Dendritic cell treated with granulocyte-macrophage colony-stimulating factor and Interleukin-4, amounts not matched to agents 40 ng/mL and 50 ng/mL, for 4 days (primary cell): ENCODE results near the gene CA5A.
"Not testable (repeated sequence)": the region's sequence is repeated elsewhere in the genome, so short reads cannot be mapped to it uniquely, and the experiment has no call there.

Experiments
- H3K27ac Mint-ChIP-seq: one replicate; pipeline ENCODE4 v1.8.0; 2022; ENCODE audit warnings: mild to moderate bottlenecking, mixed read lengths
- H3K27me3 Mint-ChIP-seq: one replicate; pipeline ENCODE4 v1.8.0; 2022; ENCODE audit warnings: mild to moderate bottlenecking, mixed read lengths
- H3K36me3 Mint-ChIP-seq: one replicate; pipeline ENCODE4 v1.8.0; 2022; ENCODE audit warnings: low read depth, mixed read lengths
- H3K4me1 Mint-ChIP-seq: one replicate; pipeline ENCODE4 v1.8.0; 2022; ENCODE audit warnings: low read depth, mixed read lengths
- H3K4me3 Mint-ChIP-seq: one replicate; pipeline ENCODE4 v1.8.0; 2022; ENCODE audit warnings: mild to moderate bottlenecking, moderate library complexity, mixed read lengths
- H3K9me3 Mint-ChIP-seq: one replicate; pipeline ENCODE4 v1.8.0; 2022; ENCODE audit warnings: mixed read lengths
- intact Hi-C: fragments of 100-400 bp; cut with micrococcal nuclease; formaldehyde crosslinking; loops from one replicate; pipeline ENCODE4 v1.15.0; 2022

CA5A gene

DNA sequence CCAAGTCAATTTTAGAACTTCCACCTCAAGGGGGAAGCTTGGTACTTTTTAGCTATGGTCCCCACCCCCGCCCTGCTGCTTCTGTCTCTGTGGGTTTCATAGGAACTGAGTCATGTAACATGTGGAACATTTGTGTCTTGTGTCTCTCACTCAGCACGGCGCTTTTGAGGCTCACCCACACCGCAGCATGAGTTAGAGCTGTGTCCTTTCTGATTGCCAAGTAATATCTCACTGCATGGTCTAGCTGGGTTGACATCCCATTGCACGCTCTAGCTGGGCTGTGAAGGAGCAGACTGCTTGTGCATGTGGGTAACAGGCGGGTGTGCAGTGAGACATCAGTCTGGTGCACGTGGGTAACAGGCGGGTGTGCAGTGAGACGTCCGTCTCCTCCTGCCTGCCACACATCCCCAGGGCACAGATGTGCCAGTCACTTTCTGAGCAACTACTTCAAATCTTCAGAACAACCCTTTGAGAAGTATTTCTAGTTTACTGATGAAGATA, 40.6 kb downstream of the CA5A start:
- H3K27me3 Mint-ChIP-seq, result peaks cover 17% of the 10 kb centered on the region
- intact Hi-C loops, result no loop called here
- H3K4me3 Mint-ChIP-seq, result peak overlapping the region; percentile 34
- no peaks in the 10 kb centered on the region for H3K9me3 Mint-ChIP-seq
- peaks cover 56% of the 10 kb centered on the region for H3K4me1 Mint-ChIP-seq
- no peaks in the 10 kb centered on the region for H3K36me3 Mint-ChIP-seq
- H3K27ac Mint-ChIP-seq, result peak overlapping the region; percentile 88

DNA sequence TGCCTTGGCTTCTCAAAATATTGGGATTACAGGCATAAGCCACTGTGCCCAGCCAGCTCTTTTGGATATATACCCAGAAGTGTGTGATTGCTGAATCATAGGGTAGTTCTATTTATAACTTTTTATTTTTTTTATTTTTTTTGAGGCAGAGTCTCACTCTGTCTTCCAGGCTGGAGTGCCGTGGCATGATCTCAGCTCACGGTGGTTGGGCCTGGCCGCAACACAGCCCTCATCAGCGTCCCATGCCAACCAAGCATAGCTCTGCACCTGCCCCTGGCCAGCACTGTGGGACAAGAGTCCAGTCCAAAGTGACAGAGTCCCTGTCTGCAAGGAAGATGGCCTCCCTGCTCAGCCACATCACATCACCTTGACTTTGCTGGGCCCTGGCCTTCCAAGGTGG, 42.3 kb downstream of the CA5A start:
- H3K36me3 Mint-ChIP-seq, H3K9me3 Mint-ChIP-seq, intact Hi-C loops, H3K4me3 Mint-ChIP-seq: not testable (repeated sequence)
- Mint-ChIP-seq H3K4me1 (peaks cover 56% of the 10 kb centered on the region), H3K27ac (peak overlapping the region; percentile 88), H3K27me3 (peaks cover 11% of the 10 kb centered on the region)

DNA sequence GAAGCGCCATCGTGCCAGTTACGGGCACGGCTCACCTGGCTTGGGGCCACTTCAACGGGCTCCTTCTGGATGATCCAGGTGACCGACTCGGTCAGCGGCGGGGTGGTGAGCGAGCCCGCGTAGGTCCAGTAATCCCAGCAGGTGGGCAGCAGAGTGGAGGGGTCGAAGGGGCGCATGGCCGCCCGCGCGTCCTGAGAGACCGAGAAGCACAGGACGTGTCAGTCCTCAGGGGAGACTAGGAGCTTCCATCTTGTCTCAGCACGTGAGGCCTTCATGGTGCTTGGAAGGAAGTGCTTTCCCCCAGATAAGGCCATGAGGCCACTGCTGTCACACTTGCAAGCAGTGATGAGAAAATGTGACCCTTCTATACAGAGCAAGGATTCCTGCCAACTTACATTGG, 44.6 kb downstream of the CA5A start:
- intact Hi-C loops, result no loop called here
- Mint-ChIP-seq H3K27ac (no peak overlapping the region), H3K27me3 (no peaks in the 10 kb centered on the region), H3K36me3 (peaks cover 7% of the 10 kb centered on the region), H3K4me3 (no peak overlapping the region), H3K4me1 (peaks cover 56% of the 10 kb centered on the region), H3K9me3 (peaks cover 10% of the 10 kb centered on the region)

DNA sequence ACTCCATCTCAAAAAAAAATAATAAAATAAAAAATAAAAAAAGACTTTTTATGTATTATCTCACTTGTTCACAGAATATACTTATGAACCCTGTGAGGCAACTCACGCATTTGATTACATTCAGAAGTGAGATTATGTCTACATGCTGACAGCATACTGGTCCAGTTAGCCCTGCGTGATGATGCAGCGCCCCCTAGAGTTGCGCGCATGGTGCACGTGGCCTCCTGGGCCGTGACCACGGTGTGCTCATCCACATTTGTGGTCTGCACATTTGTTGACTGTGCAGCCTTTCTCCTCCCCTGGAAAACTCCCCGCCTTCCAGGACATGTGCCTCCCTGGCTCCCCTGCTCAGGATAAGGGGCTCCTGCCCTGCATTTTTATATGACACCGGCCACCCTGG, 46.6 kb downstream of the CA5A start:
- peaks cover 13% of the 10 kb centered on the region for H3K27me3 Mint-ChIP-seq

DNA sequence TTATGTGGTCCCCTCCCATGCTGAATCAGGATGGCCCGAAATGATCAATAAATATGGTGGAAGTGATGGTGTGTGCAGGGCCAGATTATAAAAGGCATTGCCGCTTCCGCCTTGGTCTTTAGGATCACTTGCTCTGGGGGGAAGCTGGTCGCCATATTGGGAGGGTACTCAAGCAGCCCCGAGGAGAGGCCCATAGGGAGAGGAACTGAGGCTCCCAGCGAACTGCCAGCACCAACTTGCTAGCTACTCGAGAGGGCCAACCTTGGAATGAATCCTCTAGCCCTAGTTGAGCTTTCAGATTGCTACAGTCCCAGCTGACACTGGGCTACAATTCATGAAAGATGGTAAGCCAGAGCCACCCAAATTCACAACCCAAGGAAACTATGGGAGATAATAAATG, 48.0 kb downstream of the CA5A start:
- Mint-ChIP-seq H3K27me3 (peaks cover 17% of the 10 kb centered on the region), H3K27ac (peak overlapping the region; percentile 38), H3K9me3 (peaks cover 10% of the 10 kb centered on the region), H3K4me1 (peaks cover 33% of the 10 kb centered on the region)
- H3K36me3 Mint-ChIP-seq, intact Hi-C loops, H3K4me3 Mint-ChIP-seq: not testable (repeated sequence)

More for the DNA sequence above, 46.6 kb downstream of the CA5A start:
- intact Hi-C loops, H3K27ac Mint-ChIP-seq, H3K36me3 Mint-ChIP-seq, H3K4me3 Mint-ChIP-seq: not testable (repeated sequence)
- Mint-ChIP-seq H3K4me1 (peaks cover 47% of the 10 kb centered on the region), H3K9me3 (peaks cover 10% of the 10 kb centered on the region)

DNA sequence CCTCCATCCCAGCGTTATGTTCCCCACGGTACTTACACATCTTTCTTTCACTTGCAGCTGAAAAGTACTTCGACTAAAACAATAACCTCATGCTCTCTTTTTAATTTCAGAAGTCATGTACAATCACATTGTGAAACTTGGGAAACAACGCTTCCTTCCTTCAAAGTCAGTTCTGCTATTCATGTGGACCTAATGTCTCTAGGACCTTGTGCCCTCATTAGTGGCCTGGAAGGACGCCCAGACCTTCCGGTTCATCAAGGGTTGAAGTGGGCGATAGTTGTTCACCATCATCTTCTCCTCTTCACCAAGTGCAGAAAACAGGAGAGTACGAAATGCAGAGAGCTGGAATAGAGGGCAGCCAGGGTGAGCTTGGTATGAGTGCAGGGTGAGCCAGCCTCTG, 48.4 kb downstream of the CA5A start:
- peaks cover 10% of the 10 kb centered on the region for H3K9me3 Mint-ChIP-seq
- H3K27me3 Mint-ChIP-seq, result peaks cover 21% of the 10 kb centered on the region
- intact Hi-C loops, H3K4me3 Mint-ChIP-seq, H3K36me3 Mint-ChIP-seq: not testable (repeated sequence)
- peaks cover 30% of the 10 kb centered on the region for H3K4me1 Mint-ChIP-seq
- peak overlapping the region; percentile 38 for H3K27ac Mint-ChIP-seq

DNA sequence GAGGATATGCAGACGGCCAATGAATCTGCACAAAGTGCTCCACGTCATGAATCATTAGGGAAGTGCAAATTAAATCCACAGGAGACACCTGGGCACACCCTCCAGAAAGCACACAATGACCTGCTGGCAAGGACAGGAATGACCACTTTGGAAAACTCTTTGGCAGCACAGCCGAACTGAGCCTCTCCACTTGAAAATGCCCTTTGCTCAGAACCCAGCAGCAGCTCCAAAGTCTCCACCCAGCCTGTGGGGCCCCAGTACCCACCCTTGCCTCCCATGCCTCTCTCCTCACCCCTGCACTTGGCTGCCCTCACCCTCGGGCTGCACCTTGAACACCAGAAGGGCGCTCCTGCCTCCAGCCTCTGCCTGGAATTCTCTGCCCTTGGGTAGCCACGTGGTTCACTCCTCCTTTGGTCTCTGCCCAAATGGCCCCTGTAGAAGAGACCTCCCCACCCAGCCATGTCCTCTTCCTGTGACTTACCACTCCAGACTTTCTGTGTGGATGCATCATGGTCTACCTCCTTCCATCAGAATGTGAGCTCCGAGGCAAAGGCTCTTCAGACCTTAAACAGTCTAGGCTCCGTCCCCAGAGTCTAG, 50.9 kb downstream of the CA5A start:
- H3K36me3 Mint-ChIP-seq, H3K4me3 Mint-ChIP-seq, intact Hi-C loops, H3K27ac Mint-ChIP-seq: not testable (repeated sequence)
- Mint-ChIP-seq H3K9me3 (peaks cover 10% of the 10 kb centered on the region), H3K4me1 (peaks cover 35% of the 10 kb centered on the region), H3K27me3 (peaks cover 45% of the 10 kb centered on the region)

DNA sequence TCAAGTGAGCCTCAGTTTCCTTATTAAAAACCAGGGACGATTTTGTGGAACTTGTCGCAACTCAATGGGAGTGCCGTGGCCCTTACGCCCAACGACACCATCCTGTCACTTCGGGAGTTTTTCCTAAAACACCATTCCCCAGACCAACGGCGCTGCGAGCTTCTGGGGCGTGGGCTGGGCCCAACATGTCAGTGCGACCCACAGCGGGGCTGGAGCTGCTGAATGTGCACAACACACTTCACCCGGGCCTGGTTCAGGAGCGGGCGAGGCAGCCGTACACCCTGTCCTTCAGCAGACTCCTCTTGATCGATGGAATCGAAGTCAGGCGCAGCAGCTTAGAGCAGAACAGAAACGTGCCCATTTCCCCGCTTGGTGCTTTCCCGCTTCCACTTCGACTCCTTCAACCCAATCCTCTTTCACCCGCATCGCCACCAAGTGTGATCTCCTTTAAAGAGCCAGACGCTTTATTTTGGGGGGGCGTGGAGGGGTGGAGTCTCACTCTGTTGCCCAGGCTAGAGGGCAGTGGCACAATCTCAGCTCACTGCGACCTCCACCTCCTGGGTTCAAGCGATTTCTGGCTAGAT, 53.8 kb downstream of the CA5A start:
- Mint-ChIP-seq H3K4me1 (peaks cover 26% of the 10 kb centered on the region), H3K36me3 (no peaks in the 10 kb centered on the region), H3K27me3 (peaks cover 61% of the 10 kb centered on the region), H3K4me3 (no peak overlapping the region), H3K27ac (no peak overlapping the region), H3K9me3 (no peaks in the 10 kb centered on the region)
- intact Hi-C loops, result no loop called here

DNA sequence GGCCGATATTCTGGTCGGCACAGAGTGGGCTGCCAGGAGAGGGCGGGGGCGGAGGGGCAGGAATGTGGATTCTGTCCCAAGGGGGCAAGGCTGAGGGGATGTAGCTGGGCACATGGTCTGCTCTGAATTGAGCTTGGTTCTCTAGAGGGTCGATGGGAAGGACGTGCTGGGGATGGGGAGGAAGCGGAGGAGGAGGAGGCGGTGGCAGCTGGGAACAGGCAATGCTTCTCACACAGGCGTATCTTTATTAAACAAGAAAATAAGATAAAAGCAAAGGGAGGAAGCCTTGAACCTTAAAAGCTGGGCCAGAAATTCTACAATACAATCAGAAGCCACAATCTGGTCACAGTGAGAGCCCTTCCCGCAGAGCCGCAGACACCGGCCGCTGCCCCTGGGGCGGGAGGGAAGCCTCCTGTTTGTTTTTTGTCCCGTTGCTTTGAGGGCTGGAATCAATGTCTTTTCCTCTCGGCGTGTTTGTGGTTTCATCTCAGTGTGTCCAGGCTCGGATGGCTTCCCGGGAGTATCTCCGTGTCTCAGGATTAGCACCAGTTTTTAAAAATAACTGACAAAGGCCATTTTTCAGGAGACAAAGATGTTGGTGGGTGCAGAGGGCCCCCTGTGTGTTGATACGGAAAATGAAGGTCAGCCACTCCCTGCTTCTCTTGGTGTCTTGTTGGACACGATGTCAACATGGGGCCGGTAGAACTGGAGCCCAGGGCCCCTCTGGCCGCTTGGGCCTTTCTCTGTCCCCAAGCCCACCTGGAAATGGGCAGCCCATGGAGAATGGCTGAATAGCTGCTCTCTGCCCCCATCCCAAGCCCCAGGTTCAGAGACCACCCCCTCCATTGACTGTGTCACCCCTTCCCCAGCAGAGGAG, 54.8 kb downstream of the CA5A start:
- Mint-ChIP-seq H3K4me3 (no peak overlapping the region), H3K27ac (peak overlapping the region; percentile 15), H3K36me3 (no peaks in the 10 kb centered on the region), H3K4me1 (peaks cover 21% of the 10 kb centered on the region), H3K9me3 (no peaks in the 10 kb centered on the region), H3K27me3 (peaks cover 66% of the 10 kb centered on the region)
- intact Hi-C loops, result no loop called here

DNA sequence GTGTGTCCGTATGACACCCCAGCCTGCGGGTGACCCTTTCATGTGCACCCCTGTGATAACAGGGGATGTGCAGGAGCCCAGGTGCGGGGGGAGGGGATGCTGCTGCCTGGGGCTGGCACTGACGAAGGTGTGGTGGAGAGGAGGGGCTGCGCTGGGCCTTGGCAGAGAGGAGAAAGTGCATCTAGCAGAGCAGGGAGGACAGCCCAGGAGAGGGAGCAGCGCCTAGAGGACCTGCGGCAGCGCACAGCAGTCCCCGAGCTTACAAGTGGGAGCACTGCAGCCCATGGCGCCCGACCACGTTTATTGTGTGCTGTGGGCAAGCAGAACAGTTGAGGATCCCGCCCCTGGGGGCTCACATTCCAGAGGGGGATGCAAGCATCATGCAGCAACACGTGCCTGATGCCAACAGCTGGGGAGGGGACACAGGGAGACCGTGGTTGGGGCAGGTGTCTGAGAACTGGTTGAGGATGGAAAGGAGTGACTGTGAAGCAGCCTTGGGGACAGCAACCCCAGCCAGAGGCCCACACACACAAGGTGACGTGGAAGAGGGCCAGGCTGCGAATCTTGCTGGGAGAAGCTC, 56.1 kb downstream of the CA5A start:
- no peak overlapping the region for H3K27ac Mint-ChIP-seq
- H3K4me3 Mint-ChIP-seq, result no peak overlapping the region
- intact Hi-C loops, result no loop called here
- peaks cover 16% of the 10 kb centered on the region for H3K4me1 Mint-ChIP-seq
- H3K27me3 Mint-ChIP-seq, result peaks cover 60% of the 10 kb centered on the region
- no peaks in the 10 kb centered on the region for H3K9me3 Mint-ChIP-seq
- H3K36me3 Mint-ChIP-seq, result no peaks in the 10 kb centered on the region

DNA sequence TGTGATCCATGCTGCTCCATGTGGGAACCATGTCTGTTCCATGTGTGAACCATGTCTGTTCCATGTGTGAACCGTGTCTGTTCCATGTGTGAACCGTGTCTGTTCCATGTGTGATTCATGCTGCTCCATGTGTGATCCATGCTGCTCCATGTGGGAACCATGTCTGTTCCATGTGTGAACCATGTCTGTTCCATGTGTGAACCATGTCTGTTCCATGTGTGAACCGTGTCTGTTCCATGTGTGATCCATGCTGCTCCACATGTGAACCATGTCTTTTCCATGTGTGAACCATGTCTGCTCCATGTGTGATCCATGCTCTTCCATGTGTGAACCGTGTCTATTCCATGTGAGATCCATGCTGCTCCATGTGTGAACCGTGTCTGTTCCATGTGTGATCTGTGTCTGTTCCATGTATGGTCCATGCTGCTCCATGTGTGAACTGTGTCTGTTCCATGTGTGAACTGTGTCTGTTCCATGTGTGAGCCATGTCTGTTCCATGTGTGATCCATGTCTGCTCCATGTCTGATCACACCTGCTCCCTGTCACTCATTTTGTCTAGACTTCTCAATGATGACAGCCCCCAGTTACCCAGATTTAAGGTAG, 56.8 kb downstream of the CA5A start:
- H3K27ac Mint-ChIP-seq, H3K9me3 Mint-ChIP-seq, intact Hi-C loops, H3K36me3 Mint-ChIP-seq, H3K4me3 Mint-ChIP-seq: not testable (repeated sequence)
- Mint-ChIP-seq H3K27me3 (peaks cover 59% of the 10 kb centered on the region), H3K4me1 (peaks cover 20% of the 10 kb centered on the region)

DNA sequence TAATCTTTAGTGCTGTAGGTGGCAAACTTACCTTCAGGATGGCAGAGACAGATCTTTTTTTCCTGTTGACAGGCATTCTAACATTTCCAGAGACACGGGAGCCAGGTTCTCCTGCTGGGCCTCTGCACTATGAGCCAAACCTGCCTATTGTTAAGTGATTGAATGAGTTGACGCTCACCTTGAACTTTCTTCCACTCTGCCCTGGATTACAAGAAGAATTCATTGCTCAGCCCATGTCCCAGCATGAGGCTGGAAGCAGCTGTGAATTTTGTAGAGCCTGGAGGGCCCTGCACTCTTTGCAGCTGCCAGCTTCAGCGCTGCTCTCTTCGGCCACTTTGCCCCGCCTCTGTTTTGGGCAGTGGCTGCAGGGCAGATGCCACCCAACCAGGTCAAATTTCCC, 57.6 kb downstream of the CA5A start:
- Mint-ChIP-seq H3K27ac (no peak overlapping the region), H3K9me3 (no peaks in the 10 kb centered on the region)
- intact Hi-C loops, result no loop called here

DNA sequence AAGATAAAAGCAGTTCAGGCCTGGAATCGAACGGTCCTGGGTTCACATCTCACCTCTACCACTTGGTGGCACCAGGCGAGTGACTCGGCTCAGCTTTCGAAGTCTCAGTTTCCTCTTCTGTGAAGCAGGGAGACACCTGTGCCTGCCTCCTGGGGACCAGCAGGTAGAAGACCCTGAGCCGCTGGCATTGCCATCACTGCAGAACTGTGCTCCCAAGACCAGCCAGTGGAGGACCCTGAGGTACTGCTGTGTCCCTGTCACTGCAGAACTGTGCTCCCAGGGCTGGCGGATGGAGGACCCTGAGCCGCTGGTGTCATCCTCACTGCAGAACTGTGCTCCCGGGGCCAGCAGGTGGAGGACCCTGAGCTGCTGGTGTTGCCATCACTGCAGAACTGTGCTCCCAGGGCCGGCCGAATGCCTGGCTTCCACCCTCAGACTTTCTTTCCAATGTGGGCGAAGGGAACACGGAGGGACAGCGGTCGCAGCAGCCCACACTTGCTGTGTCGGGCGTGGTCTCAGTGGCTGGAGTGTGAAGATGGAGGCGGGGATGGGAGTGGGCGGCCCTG, 58.3 kb downstream of the CA5A start:
- Mint-ChIP-seq H3K27me3 (peaks cover 53% of the 10 kb centered on the region), H3K27ac (no peak overlapping the region), H3K9me3 (no peaks in the 10 kb centered on the region), H3K36me3 (no peaks in the 10 kb centered on the region), H3K4me3 (no peak overlapping the region), H3K4me1 (peaks cover 20% of the 10 kb centered on the region)
- intact Hi-C loops, result no loop called here

More for the DNA sequence above, 57.6 kb downstream of the CA5A start:
- Mint-ChIP-seq H3K36me3 (no peaks in the 10 kb centered on the region), H3K4me3 (no peak overlapping the region), H3K27me3 (peaks cover 59% of the 10 kb centered on the region), H3K4me1 (peaks cover 20% of the 10 kb centered on the region)
